NB4 (cell line): ENCODE data around the gene PLAAT2.

Experiments used
- POLR2A ChIP-seq: IDR thresholded peaks from 2 replicates; pipeline ENCODE4 v1.6.1; 2011; ENCODE audit warnings: mild to moderate bottlenecking; ENCODE audit not compliant: insufficient read length; ENCODE audit errors: extremely low read depth
- TF ChIP-seq, protein P1 (sequence below): IDR thresholded peaks from one replicate; pipeline ENCODE4 v1.5.1; 2012; ENCODE audit warnings: low read depth, low read length

DNA sequence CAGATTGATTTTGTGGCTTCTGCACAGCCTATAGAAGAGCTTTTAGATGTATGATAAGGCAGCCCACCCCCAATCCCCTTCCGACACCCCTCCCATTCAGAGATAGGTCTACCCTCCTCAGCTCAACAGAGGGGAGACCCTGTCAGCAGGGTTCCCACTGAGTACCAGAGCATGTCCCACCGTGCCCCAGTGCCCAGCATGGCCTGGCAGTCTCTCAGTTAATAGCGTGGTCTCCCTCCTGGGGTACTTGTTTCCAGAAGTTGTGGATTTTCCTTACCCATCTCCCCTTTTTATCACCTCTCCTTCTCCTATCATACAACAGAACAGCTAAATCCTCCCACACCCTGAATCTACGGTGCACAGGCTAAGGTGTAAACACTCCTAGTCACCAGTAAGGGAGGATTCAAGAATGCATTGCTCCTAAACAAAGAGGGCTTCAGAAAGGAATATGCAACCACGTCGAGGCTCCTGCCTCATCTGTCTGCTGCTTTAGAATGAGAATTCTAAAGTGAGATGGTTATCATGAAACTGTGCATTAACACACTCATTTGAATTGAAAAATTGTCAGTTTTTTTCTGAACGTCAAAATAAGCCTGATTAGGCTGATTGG lies 6.7 kb downstream of the PLAAT2 start:
- TF ChIP-seq, protein P1, sequence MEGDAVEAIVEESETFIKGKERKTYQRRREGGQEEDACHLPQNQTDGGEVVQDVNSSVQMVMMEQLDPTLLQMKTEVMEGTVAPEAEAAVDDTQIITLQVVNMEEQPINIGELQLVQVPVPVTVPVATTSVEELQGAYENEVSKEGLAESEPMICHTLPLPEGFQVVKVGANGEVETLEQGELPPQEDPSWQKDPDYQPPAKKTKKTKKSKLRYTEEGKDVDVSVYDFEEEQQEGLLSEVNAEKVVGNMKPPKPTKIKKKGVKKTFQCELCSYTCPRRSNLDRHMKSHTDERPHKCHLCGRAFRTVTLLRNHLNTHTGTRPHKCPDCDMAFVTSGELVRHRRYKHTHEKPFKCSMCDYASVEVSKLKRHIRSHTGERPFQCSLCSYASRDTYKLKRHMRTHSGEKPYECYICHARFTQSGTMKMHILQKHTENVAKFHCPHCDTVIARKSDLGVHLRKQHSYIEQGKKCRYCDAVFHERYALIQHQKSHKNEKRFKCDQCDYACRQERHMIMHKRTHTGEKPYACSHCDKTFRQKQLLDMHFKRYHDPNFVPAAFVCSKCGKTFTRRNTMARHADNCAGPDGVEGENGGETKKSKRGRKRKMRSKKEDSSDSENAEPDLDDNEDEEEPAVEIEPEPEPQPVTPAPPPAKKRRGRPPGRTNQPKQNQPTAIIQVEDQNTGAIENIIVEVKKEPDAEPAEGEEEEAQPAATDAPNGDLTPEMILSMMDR = no peak
- no peak for TF ChIP-seq POLR2A
